SU-DHL-6 (cell line): ENCODE measurements around the gene NELL1.

Experiments
- H2AFZ ChIP-seq: fragments of 200-600 bp; sonication (generic); 2 replicates; pipeline ENCODE4 v1.6.1; 2014; ENCODE audit warnings: low read depth, mild to moderate bottlenecking, moderate library complexity, mixed read lengths, antibody characterized with exemption, low read length; ENCODE audit not compliant: severe bottlenecking
- H3F3A ChIP-seq: fragments of 200-600 bp; shearing (Covaris generic); 2 replicates; pipeline ENCODE4 v1.6.0; 2016; ENCODE audit warnings: antibody characterized with exemption, mild to moderate bottlenecking; ENCODE audit not compliant: insufficient read depth
- H3K27ac ChIP-seq: fragments of 200-600 bp; sonication (generic); 2 replicates; pipeline ENCODE4 v1.5.1; 2016; ENCODE audit warnings: low read depth, mild to moderate bottlenecking, low read length, moderate library complexity, mixed read lengths
- H3K27me3 ChIP-seq: fragments of 200-600 bp; sonication (generic), shearing (Covaris generic); 2 replicates; pipeline ENCODE4 v1.6.0; 2014; ENCODE audit warnings: mild to moderate bottlenecking, low read length
- H3K36me3 ChIP-seq: fragments of 200-600 bp; sonication (generic); 2 replicates; pipeline ENCODE4 v1.6.1; 2014; ENCODE audit warnings: mild to moderate bottlenecking, low read length, mixed read lengths
- H3K4me2 ChIP-seq: fragments of 300-600, 200-600 bp; shearing (Covaris generic), sonication (generic); 2 replicates; pipeline ENCODE4 v1.6.0; 2014; ENCODE audit warnings: low read length, low read depth, mild to moderate bottlenecking; ENCODE audit not compliant: poor library complexity, severe bottlenecking
- H3K4me3 ChIP-seq: fragments of 200-600 bp; sonication (generic); 2 replicates; pipeline ENCODE4 v1.5.1; 2014; ENCODE audit warnings: antibody characterized with exemption, low read length, mild to moderate bottlenecking, mixed read lengths; ENCODE audit not compliant: insufficient read depth, poor library complexity, severe bottlenecking
- H3K79me2 ChIP-seq: fragments of 200-600 bp; sonication (generic); 2 replicates; pipeline ENCODE4 v1.6.1; 2014; ENCODE audit warnings: mild to moderate bottlenecking, low read length, moderate library complexity; ENCODE audit not compliant: insufficient read depth
- H3K9ac ChIP-seq: fragments of 200-600 bp; sonication (generic); 2 replicates; pipeline ENCODE4 v1.7.0; 2014; ENCODE audit warnings: mild to moderate bottlenecking, low read length
- H3K9me2 ChIP-seq: fragments of 200-600 bp; sonication (generic); replicated peaks from 2 replicates; pipeline ENCODE4 v1.6.1; 2014; ENCODE audit warnings: low read length; ENCODE audit not compliant: insufficient read depth
- H3K9me3 ChIP-seq: fragments of 200-600 bp; sonication (generic); 2 replicates; pipeline ENCODE4 v1.6.1; 2014; ENCODE audit warnings: low read length, mixed read lengths; ENCODE audit not compliant: insufficient read depth
- H4K20me1 ChIP-seq: fragments of 200-600 bp; sonication (generic); 2 replicates; pipeline ENCODE4 v1.6.1; 2014; ENCODE audit warnings: low read depth, mild to moderate bottlenecking, antibody characterized with exemption, low read length, moderate library complexity, mixed read lengths
- CTCF ChIP-seq: fragments of 200-600 bp; sonication (generic); IDR thresholded peaks from one replicate; pipeline ENCODE4 v1.5.1; 2017; ENCODE audit warnings: antibody characterized with exemption, mild to moderate bottlenecking, low read length, moderate library complexity; ENCODE audit not compliant: insufficient read depth, poor library complexity, severe bottlenecking
- EZH2phosphoT487 ChIP-seq: fragments of 200-600 bp; sonication (generic), shearing (Covaris generic); conservative IDR thresholded peaks from 2 replicates; pipeline ENCODE4 v1.6.1; 2018; ENCODE audit warnings: mild to moderate bottlenecking, antibody characterized with exemption, low read length, moderate library complexity, mixed read lengths

The NELL1 gene

GRCh38 chr11:21121991-21122390 is 452.6 kb downstream of the NELL1 start:
- Histone ChIP-seq H2AFZ (no peak overlapping the region), H3K36me3 (no peaks in the 10 kb centered on the region), H3K9me3 (no peaks in the 10 kb centered on the region), H3K27me3 (no peaks in the 10 kb centered on the region), H3K4me3 (no peak overlapping the region), H3F3A (no peaks in the 10 kb centered on the region), H3K27ac (no peak overlapping the region), H3K4me2 (no peak overlapping the region), H3K9ac (no peak overlapping the region), H3K9me2 (no peaks in the 10 kb centered on the region), H4K20me1 (no peaks in the 10 kb centered on the region), H3K79me2 (no peaks in the 10 kb centered on the region)
- TF ChIP-seq CTCF: no peak
- TF ChIP-seq EZH2phosphoT487: no peak

- Histone ChIP-seq H3K27ac (no peak overlapping the region), H3K4me3 (no peak overlapping the region), H3K4me2 (no peak overlapping the region), H3K36me3 (no peaks in the 10 kb centered on the region), H3F3A (no peaks in the 10 kb centered on the region), H2AFZ (no peak overlapping the region), H3K79me2 (no peaks in the 10 kb centered on the region), H3K9me3 (no peaks in the 10 kb centered on the region), H3K9ac (no peak overlapping the region), H3K27me3 (no peaks in the 10 kb centered on the region), H3K9me2 (no peaks in the 10 kb centered on the region), H4K20me1 (no peaks in the 10 kb centered on the region)
- TF ChIP-seq CTCF (no peak), EZH2phosphoT487 (no peak)
These were observed 453.1 kb downstream of the NELL1 start for GRCh38 chr11:21122523-21122922.

GRCh38 chr11:21132146-21132720 is 462.8 kb downstream of the NELL1 start:
- no peak for TF ChIP-seq EZH2phosphoT487
- TF ChIP-seq CTCF: no peak
- Histone ChIP-seq H2AFZ (no peak overlapping the region), H3K79me2 (no peaks in the 10 kb centered on the region), H3K36me3 (no peaks in the 10 kb centered on the region), H4K20me1 (no peaks in the 10 kb centered on the region), H3K27me3 (no peaks in the 10 kb centered on the region), H3K9me2 (0 out of 2 replicates have a peak, but pooled peaks cover 6% of the 10 kb centered on the region), H3F3A (no peaks in the 10 kb centered on the region), H3K9ac (no peak overlapping the region), H3K4me2 (no peak overlapping the region), H3K4me3 (no peak overlapping the region), H3K9me3 (no peaks in the 10 kb centered on the region), H3K27ac (no peak overlapping the region)
